ENCODE data around the gene CORIN.
"Not testable (repeated sequence)": the region's sequence is repeated elsewhere in the genome, so short reads cannot be mapped to it uniquely, and the experiment has no call there.

- TF ChIP-seq CTCF (IDR thresholded peaks at IDR 0.05; ENCODE audit: low read depth, low read length, poor library complexity, severe bottlenecking); EZH2phosphoT487 (IDR thresholded peaks at IDR 0.05; ENCODE audit: borderline replicate concordance, low read length): not testable (repeated sequence)
These were observed 281.9 kb downstream of the CORIN start for GRCh38 chr4:47555920-47556319.
